ENCODE data around the gene KRTAP10-6.
"Not testable (repeated sequence)": the region's sequence is repeated elsewhere in the genome, so short reads cannot be mapped to it uniquely, and the experiment has no call there.

Gene KRTAP10-6

GRCh38 chr21:44603109-44603875, 11.0 kb upstream of the KRTAP10-6 start:
- no peak overlapping the region for H3K4me3 ChIP-seq (ENCODE audit: control insufficient read depth, low read depth, low read length)
- no peak for TF ChIP-seq CTCF (conservative IDR thresholded peaks at IDR 0.05; ENCODE audit: control insufficient read depth, insufficient read depth, low read depth, low read length)
- no peak for DNase-seq (ENCODE audit: low read depth)

- TF ChIP-seq CTCF (conservative IDR thresholded peaks at IDR 0.05; ENCODE audit: control insufficient read depth, insufficient read depth, low read depth, low read length), result no peak
These were observed 10.2 kb upstream of the KRTAP10-6 start for GRCh38 chr21:44602463-44602850.

GRCh38 chr21:44601596-44602462, 9.5 kb upstream of the KRTAP10-6 start:
- no peak for DNase-seq (ENCODE audit: low read depth)
- no peak for TF ChIP-seq CTCF (conservative IDR thresholded peaks at IDR 0.05; ENCODE audit: control insufficient read depth, insufficient read depth, low read depth, low read length)
- no peak overlapping the region for H3K4me3 ChIP-seq (ENCODE audit: control insufficient read depth, low read depth, low read length)

More at GRCh38 chr21:44602463-44602850, 10.2 kb upstream of the KRTAP10-6 start:
- DNase-seq (ENCODE audit: low read depth), result no peak
- no peak overlapping the region for H3K4me3 ChIP-seq (ENCODE audit: control insufficient read depth, low read depth, low read length)

GRCh38 chr21:44601091-44601490, 8.8 kb upstream of the KRTAP10-6 start:
- not testable (repeated sequence) for H3K4me3 ChIP-seq (ENCODE audit: control insufficient read depth, low read depth, low read length); DNase-seq (ENCODE audit: low read depth)

- not testable (repeated sequence) for DNase-seq (ENCODE audit: low read depth)
These were observed 8.0 kb upstream of the KRTAP10-6 start, which contains the start of gene KRTAP10-7 for GRCh38 chr21:44600118-44600978. TSS of gene KRTAP10-7 (plus strand) at chr21:44600597. CDS start at chr21:44600622, 25 bp downstream.

GRCh38 chr21:44599264-44600029, 7.1 kb upstream of the KRTAP10-6 start:
- no peak for TF ChIP-seq CTCF (conservative IDR thresholded peaks at IDR 0.05; ENCODE audit: control insufficient read depth, insufficient read depth, low read depth, low read length)
- no peak overlapping the region for H3K4me3 ChIP-seq (ENCODE audit: control insufficient read depth, low read depth, low read length)
- DNase-seq (ENCODE audit: low read depth), result no peak

More at GRCh38 chr21:44600118-44600978, 8.0 kb upstream of the KRTAP10-6 start, which contains the start of gene KRTAP10-7:
- H3K4me3 ChIP-seq (ENCODE audit: control insufficient read depth, low read depth, low read length), result not testable (repeated sequence)

- no peak for TF ChIP-seq CTCF (conservative IDR thresholded peaks at IDR 0.05; ENCODE audit: control insufficient read depth, insufficient read depth, low read depth, low read length)
- no peak overlapping the region for H3K4me3 ChIP-seq (ENCODE audit: control insufficient read depth, low read depth, low read length)
- no peak for DNase-seq (ENCODE audit: low read depth)
These were observed 5.8 kb upstream of the KRTAP10-6 start for GRCh38 chr21:44598061-44598460.

All from fibroblast of mammary gland (primary cell).